ENCODE measurements around the gene CHRNA1.

Gene CHRNA1

DNA sequence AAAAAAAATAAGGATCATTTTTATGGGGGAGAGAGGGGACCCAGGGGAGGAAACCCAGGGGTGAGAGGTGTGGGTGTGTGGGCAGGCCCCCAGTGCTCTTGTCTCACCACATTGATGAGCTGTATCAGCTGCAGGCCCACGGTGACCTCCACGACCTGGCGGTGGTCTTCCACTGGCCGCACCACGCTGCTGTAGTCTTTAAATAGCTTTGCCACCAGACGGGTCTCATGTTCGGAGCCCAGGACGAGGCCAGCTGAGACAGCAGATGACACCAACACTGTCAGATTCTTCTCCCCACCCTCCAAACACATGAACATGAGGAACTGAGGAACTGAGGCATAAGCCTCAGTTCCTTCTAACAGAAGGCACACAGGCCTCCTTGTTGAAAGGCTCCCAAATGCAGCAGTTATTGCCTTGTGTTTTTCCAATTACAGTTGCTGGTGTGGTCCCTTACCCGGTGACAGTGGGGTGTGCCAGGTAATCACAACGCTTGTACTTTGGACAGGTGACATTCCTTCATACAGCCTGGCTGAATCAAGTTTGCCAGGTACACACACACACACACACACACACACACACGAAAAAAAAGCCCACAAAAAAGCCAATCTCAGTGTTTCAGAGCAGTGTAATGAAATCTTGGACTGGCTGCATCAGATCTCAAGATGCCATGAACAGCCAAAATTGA lies 4.7 kb downstream of the CHRNA1 start:
- DNase-seq, result no peak

DNA sequence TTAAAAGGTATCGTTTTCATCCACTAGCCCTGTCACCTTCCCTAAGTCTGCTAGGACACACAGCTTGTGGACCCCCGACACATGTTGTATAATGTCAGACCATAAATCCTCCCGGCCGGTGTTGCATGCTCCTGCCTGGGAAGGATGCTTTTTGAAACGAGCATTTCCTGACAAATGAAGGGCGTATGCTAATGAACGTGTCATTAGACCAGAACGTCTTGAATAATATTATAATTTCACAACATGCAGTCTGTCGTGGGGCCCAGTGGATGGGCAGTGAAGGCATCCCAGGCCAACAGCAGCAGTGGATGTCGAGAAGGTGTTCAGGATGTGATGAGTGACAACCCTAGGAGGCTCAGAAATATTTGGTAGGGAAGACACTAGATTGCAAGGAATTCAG lies 7.5 kb downstream of the CHRNA1 start:
- DNase-seq, result no peak

DNA sequence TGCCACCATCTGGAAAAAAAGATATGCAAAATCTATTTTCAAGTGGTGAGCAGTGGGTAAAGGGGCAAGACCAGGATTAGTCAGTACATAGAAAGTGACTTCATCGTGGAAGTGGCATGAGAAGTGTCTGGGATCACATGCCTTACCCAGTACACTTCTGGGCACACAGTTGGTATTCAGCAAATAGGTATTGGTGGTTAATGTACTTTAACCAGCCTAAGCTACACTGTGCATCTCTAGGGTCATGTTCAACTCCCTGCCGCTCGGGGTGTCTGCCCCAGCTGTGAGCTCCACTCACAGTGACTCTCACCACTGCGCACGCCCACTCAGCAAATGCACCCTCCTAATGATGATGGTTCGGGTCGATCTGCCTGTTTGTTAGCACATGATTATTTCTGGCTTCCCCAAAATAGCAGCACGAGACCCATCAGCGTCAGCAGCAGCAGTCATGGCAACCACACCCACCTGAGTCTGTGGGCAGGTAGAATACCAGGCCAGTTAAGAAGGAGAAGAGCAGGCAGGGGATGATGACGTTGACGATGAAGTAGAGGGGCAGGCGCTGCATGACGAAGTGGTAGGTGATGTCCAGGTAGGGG lies 11.1 kb downstream of the CHRNA1 start:
- no peak for DNase-seq

DNA sequence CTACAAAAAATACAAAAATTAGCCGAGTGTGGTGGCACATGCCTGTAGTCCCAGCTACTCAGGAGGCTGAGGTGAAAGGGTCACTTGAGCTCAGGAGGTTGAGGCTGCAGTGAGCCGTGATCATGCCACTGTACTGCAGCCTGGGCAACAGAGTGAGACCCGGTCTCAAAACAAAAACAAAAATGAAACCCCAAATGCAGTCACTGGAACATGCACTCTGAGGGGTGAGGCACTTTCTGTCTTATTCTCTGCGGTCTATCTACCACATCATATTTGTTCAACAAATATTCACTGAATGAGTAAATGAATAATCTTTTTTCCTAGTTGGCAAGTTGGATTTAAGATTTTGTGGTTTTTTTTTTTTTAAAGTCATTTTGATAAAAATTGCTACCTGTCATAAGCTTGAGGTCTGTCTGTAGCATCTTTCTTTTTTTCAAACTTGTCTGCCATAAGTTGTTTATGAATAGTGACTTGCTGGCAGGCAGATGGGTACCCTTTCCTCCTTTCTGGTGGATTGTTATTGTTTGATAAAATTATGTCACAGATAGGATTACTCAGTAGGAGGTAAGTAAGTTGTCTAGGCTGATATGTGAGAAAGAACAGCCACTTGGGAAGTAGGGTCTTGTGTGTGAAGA lies 11.8 kb downstream of the CHRNA1 start:
- no peak for DNase-seq

DNA sequence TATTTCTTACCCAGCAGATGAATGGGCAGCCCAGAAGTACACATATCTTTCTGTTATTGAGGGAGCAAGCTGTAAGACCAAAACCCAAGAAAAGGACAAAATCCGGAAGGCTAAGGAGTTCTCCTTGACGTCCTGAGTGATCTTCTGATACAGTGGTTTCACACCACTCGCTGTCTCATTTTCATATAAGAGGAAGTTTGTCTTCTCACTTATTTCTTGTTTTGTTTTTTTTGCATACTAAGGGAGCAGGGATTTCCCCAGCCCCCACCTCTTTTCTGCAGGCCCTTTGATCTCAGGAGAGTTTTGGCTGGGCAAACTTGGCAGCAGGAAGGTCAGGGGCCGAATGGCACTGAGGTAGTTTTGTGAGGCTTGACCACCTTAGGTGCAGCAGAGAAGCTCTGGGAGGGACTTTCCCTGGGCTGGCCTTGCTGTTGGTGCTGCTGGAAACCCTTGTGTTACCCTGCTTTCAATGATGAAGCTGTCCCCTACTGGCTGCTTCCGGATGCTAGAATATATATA lies 13.3 kb downstream of the CHRNA1 start:
- DNase-seq, result no peak

DNA sequence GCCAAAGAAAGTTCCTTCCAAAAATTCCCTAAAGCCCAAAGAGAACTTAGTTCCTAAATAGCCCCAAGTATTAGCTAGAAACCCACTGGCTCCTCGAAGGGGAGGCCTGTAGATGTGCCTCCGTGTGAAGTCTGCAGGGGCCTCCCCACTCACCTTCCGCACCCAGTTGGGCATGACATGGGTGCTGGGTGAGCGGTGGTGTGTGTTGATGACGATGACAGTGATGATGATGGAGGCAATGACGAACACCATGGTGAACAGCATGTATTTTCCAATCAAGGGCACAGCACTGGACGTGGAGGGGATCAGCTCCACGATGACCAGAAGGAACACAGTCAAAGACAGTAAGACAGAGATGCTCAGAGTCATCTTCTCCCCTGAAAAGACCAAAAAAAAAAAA lies 14.5 kb downstream of the CHRNA1 start:
- DNase-seq, result no peak

DNA sequence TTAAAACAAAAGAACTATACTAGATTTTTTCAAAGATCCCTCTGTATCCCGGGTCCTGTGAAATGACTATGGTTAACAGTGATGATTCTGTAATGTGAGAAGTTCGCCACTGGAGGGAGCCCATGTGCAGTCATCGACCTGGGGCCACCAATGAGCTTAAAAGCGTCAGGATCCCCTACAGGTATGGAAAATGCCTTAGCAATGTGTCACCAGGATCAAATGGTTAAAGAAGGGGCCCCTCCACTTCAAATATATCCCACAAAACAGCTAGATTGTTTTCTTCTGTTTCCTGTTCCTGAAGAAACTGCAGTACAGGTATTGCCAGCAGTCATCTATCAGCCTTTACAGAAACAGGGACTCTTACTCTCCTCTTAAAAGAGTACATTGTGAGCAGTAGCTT lies 15.3 kb downstream of the CHRNA1 start:
- DNase-seq, result no peak

DNA sequence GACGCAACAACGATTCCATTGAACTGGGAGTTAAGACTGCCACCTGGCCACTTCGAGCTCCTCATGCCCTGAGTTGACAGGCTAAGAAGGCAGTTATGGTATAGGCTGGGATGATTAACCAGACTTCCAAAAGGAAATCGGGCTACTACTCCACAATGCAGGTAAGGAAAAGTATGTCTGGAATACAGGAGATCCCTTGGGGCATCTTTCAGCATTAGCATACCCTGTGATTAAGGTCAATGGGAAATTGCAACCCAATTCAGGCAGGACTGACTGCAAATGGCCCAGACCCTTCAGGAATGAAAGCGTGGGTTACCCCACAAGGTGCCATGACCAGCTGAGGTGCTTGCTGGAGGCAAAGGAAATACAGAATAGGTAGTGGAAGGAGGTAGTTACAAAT lies 19.1 kb downstream of the CHRNA1 start:
- no peak for DNase-seq

DNA sequence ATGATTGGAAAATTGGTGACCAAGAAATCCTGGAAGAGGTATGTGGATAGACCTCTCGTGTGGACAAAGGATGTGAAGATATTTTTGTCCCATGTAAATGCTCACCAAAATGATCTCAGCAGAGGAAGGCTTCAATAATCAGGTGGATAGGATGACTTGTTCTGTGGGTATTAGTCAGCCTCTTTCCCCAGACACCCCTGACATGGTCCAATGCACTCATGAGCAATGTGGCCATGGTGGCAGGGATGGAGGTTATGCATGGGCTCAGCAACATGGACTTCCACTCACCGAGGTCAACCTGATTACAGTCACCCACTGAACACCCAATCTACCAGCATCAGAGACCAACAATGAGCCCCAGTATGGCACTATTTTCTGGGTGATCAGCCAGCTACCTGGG lies 20.2 kb downstream of the CHRNA1 start:
- DNase-seq, result no peak

DNA sequence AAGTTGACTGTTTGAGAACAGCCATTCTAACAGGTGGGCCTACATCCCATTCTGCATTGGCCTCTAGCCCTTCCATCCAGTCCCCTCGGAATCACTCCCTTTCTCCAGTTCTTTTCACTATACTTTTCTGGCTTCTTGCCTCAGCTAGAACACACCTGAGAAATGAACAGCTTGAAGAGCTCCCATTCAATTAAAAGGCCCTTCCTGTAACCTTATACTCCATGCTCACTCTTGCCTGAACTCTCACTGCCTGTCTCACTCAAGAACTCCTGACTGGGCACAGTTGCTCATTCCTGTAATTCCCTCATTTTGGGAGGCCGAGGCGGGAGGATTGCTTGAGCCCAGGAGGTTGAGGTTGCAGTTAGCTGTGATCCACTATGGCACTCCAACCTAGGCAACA lies 23.6 kb downstream of the CHRNA1 start:
- no peak for DNase-seq

DNA sequence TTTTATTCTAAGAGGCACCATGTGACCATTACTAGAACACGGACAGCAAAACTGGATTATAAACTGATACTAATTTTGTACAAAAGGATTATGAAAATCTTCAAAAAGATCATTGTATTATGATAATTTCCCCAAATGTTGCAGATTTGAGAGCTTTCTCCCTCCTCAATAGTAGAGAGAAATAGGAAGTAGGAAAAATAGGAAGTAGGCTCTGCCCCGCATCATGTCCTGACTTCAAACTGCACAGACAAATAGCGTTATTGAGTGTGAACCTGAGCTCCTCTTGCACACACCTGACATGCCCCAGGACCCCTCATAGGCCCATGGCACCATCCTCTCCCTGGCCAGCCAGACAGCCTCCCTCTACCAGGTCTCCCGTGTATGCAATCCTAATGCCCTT lies 25.4 kb downstream of the CHRNA1 start:
- DNase-seq, result peak; percentile 2

DNA sequence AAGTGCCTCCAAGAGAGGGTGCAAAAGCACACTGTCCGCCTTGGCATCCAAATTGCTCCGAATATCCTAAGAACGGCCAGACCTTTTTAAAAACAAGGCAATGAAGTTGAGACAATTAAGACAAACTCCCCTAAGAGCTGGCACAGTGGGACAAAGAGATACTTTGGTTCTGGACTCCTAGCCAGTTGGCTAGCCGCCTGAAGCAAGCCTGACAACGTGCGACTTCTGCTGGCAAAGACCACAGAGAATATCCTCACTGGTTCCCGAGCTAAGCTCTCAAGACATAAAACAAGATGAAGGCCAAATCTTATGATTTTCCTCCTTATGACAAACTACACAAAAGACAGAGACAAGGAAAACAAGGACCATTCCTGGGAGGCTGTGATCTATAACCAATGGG lies 32.7 kb downstream of the CHRNA1 start:
- DNase-seq, result no peak

DNA sequence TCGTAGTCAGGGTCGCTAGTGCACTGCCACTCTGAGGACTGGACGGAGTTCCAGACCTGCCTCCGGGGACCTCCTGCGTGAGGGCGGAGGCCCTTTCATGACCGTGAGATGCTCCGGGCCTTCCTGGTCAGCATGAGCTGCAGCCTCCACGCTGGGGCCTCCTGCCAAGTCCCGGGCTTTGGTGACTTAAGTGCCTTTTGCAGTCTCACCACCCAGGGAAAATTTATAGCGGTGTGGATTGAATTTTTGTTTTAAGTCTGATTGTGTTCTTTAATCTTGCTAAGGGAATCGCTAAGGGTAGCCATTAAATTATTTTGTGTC lies 33.6 kb downstream of the CHRNA1 start:
- no peak for DNase-seq

DNA sequence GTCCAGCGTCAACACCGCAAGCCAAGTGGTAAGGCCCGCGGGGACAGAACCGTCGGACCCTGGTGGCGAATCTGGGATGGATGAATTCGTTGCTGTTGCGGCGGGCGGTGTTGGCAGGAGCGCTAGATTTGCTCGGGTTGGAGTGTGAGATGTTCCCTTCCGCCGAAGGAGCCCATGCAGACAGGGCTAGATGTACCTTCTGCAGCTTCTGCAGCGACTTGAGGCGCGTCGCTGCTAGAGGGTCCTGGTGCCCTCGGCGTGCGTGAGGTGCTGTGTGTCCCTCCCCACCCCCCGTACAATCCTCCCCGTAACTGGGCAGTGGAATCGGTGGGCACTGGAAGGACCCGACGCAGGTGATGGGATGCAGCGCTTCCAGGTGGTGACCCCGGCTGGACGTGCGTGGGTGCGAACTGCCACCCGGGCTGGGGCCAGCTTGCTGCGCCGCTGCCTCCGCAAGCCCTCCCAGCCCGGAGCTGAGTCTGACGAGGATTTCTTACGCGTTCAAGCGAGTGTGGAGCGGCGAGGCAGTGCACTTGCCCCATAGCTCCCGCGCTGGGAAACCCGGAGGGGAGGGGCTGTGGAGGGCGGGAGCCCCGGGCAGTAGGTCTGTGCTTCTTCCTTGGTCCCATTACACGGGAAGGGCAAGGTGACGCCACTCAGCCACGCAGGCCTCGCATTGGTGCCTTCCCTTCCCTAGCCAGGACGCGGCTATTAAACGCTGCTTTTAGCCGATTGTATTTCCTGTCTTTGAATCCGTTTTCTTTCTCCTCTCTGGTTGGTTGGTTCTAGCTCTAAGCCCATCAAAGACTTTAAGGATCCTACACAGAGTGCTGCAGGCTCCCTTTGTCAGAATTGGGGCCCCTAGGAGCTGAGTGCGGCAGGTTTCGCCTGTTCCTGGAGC lies 34.2 kb downstream of the CHRNA1 start:
- no peak for DNase-seq

DNA sequence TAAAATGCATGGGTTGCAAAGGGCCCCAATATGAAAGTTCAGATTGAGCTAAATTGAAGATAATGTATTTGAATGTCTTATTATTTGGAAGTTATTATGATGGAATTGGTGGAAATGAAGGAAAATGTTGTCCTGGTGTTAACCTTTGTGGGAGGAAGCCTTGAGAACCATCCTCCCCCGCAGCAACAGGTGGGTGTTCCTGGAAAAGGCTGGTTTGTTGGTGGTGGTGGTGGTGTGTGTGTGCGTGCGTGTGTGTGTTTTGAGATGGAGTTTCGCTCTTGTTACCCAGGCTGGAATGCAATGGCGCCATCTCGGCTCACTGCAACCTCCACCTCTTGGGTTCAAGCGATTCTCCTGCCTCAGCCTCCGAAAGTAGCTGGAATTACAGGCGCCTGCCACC lies 36.2 kb downstream of the CHRNA1 start:
- DNase-seq, result no peak

DNA sequence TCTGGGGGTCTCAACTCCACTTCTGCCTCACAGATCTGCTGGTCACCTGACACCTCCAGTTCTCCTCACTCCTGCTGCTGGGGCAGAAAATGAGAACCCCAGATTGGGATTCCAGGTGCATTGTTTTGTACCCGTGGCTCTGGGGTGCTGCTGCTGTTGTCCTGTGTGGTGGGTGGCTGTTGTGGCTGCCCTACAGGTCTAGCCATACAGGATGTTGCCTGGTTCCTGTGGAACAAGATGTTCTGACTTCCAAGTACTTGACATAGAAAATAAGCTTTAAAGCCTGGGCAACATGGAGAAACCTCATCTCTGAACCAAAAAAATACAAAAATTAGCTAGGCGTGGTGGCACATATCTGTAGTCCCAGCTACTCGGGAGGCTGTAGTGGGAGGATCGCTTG lies 38.1 kb downstream of the CHRNA1 start:
- no peak for DNase-seq

DNA sequence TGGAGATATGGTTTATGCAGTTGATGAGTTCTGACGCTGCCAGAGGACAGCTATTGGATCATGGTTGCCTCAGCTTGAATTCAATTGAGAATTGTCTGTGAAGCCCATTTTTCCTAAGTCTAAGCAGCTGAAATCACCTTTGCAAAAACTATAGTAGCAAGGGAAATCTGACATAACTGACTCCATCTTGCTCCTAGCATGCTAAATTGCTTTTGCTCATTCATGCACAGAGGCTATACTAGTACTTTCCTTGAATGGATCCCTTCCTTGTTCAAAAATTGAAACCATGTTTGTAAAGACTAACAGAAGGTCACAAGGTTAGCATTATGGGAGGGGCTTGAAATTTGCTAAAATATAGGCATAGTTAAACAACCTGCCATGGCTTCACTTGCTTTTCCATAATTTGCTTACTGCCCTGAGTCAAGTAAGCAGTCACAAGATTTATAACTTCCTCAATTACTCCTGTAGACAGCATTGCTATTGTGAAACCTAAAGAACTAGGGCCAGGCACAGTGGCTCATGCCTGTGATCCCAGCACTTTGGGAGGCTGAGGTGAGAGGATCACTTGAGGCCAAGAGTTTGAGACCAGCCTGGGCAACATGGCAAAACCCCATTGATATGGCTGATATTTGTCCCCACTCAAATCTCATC lies 41.2 kb downstream of the CHRNA1 start:
- peak; percentile 21 for DNase-seq

DNA sequence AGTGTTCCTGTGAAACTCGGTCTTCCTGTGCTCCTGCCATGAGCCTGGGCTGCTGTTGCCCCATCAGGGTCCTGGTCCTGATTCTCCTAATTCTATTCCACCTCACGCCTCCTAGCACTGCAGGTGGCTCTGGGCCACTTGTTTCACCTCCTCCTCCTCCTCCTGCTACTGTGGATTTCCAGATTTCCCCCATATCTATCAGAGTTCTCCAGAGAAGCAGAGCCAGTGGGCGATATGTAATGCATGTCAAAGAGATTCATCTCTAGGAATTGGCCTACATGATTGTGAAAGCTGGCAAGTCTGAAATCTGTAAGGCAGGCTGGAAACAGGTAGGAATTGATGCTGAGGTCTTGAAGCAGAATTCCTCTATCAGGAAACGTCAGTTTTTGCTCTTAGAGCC lies 45.3 kb downstream of the CHRNA1 start:
- no peak for DNase-seq

DNA sequence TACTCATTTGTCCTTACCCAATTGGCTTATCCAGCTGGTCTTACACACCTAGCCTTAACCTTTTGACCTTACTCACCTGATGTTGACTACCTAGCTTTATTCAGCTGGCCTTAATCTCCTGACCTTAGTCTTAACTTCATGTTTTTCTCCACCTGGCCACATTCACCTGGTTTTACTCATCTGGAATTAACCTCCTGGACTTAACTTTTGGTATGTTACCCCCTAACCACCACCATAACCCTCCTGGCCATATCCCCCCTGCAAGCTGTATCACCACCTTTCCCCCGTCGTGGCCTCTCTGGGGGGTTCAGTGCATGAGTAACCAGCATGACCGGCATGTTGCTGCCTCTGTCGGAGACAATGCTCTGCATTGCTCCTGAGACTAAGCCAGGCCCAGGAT lies 45.7 kb downstream of the CHRNA1 start:
- no peak for DNase-seq

DNA sequence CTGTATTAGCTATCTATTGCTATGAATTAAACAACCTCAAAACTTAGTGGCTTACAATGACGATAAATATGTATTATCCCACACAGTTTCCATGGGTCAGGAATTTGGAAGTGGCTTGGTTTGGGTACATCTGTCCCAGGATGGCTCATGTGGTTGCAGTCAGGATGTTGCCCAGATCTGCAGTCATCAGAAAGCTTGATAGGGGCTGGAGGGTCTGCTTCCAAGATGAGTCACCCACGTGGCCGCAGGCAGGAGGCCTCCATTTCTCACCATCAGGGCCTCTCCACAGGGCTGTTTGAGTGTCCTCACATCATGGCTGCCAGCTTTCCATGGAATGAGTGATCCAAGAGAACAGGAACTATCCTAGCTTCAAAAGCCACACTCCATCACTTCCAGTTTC lies 46.4 kb downstream of the CHRNA1 start:
- no peak for DNase-seq

DNA sequence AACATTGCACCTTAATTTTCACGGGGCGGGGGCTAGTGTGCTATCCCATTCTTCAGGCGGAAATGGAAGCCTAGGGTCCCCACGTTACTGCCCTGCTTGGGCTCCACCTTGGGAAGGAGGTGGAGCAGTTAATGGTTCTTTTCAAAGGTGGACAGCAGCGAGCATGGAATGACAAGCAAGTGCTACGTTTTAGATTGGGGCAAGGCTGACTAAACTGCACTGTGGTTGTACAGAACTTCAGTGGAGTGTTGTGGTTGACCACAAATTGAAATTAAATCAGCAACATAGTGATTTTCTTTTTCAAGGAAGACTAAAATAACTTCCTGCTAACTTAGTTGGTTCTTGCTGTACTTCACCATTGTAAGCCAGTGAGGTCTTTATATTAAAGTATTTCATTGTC lies 47.0 kb downstream of the CHRNA1 start:
- no peak for DNase-seq

DNA sequence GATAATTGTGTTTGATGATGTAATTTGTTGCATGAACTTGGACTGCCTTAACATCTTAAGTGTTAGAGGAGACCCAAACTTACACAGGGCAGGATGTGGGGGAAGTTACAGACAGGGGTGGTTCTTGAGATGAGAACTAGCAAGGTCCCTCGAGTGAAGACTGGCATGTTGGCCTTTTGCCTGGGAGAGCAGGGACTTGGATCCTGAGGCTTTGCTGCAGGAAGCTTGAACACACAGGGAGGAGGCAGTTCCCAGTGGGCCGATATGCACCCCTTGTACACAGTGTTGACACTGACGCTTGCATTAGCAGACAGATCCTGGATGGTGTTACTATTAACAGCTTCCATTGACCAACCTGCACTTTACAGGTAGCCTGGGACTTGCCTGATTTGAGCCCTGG lies 47.5 kb downstream of the CHRNA1 start:
- no peak for DNase-seq

DNA sequence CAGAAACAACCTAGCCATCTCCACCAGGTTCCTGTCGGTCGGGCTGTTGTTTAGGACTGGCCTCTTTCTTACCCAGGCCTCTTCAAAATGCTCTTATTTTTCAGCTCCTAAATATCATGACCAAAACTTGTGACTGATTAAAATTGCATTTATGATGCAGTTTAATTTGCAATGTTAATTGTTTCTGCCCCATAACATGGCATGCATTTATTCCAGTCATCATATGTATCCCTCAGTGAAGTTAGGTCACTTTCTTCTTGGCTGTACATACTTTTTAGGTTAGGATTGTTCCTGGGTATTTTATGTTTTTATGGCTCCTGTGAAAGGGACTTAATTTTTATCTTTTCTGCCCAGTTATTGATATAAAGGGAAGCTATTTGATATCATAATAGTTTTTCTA lies 50.6 kb downstream of the CHRNA1 start:
- no peak for DNase-seq
